Astrocyte (in vitro differentiated cells and primary cell): Measurements from ENCODE around the gene KRI1. TPM values are rescaled to one million over a fixed set of nuclear protein-coding genes. Genes with fewer than 3 reads are reported as not detected.

Experiments
- DNase-seq: peaks from one replicate; pipeline ENCODE4 v3.0.0-alpha.2; 2010; ENCODE audit warnings: low read depth
- FAIRE-seq: peaks from 2 replicates; lab custom pipeline; 2011; peaks lifted over from hg19 to GRCh38; lab: Jason Lieb, UNC
- H2AFZ ChIP-seq: 2 replicates; pipeline ENCODE4 v1.6.0; 2012; ENCODE audit warnings: low read depth, low read length, inconsistent platforms
- H3K27ac ChIP-seq: 2 replicates; pipeline ENCODE4 v1.5.1; 2011; ENCODE audit warnings: low read depth, low read length, inconsistent platforms
- H3K27me3 ChIP-seq: 2 replicates; pipeline ENCODE4 v1.6.0; 2011; ENCODE audit warnings: low read length, inconsistent platforms; ENCODE audit not compliant: insufficient read depth
- H3K36me3 ChIP-seq: 2 replicates; pipeline ENCODE4 v1.5.1; 2011; ENCODE audit warnings: low read length, inconsistent platforms; ENCODE audit not compliant: insufficient read depth
- H3K4me1 ChIP-seq: 2 replicates; pipeline ENCODE4 v1.5.1; 2011; ENCODE audit warnings: low read length, inconsistent platforms; ENCODE audit not compliant: insufficient read depth
- H3K4me2 ChIP-seq: 2 replicates; pipeline ENCODE4 v1.6.0; 2012; ENCODE audit warnings: low read length, inconsistent platforms
- H3K4me3 ChIP-seq: 2 replicates; pipeline ENCODE4 v1.5.1; 2011; ENCODE audit warnings: low read depth, mild to moderate bottlenecking, low read length, inconsistent platforms; ENCODE audit not compliant: insufficient read depth
- H3K79me2 ChIP-seq: 2 replicates; pipeline ENCODE4 v1.6.0; 2012; ENCODE audit warnings: mild to moderate bottlenecking, low read length, inconsistent platforms; ENCODE audit not compliant: insufficient read depth
- H3K9ac ChIP-seq: 2 replicates; pipeline ENCODE4 v1.6.0; 2012; ENCODE audit warnings: mild to moderate bottlenecking, low read length, inconsistent platforms
- H3K9me3 ChIP-seq: 2 replicates; pipeline ENCODE4 v1.5.1; 2012; ENCODE audit warnings: low read depth, mild to moderate bottlenecking, low read length, inconsistent platforms; ENCODE audit not compliant: insufficient read depth
- H4K20me1 ChIP-seq: 2 replicates; pipeline ENCODE4 v1.6.0; 2012; ENCODE audit warnings: low read length, inconsistent platforms; ENCODE audit not compliant: insufficient read depth
- H3K27ac Mint-ChIP-seq: one replicate; pipeline ENCODE4 v1.8.0; 2021; ENCODE audit warnings: mild to moderate bottlenecking, mixed read lengths; ENCODE audit not compliant: unreplicated experiment
- H3K27me3 Mint-ChIP-seq: one replicate; pipeline ENCODE4 v1.8.0; 2021; ENCODE audit warnings: low read depth, mixed read lengths; ENCODE audit not compliant: unreplicated experiment
- H3K36me3 Mint-ChIP-seq: one replicate; pipeline ENCODE4 v1.8.0; 2021; ENCODE audit warnings: low read depth, mixed read lengths; ENCODE audit not compliant: unreplicated experiment
- H3K4me1 Mint-ChIP-seq: one replicate; pipeline ENCODE4 v1.8.0; 2021; ENCODE audit warnings: low read depth, mixed read lengths; ENCODE audit not compliant: unreplicated experiment
- H3K4me3 Mint-ChIP-seq: one replicate; pipeline ENCODE4 v1.8.0; 2021; ENCODE audit warnings: mild to moderate bottlenecking, moderate library complexity, mixed read lengths; ENCODE audit not compliant: unreplicated experiment
- H3K9me3 Mint-ChIP-seq: one replicate; pipeline ENCODE4 v1.8.0; 2021; ENCODE audit warnings: mild to moderate bottlenecking, mixed read lengths; ENCODE audit not compliant: unreplicated experiment
- CTCF ChIP-seq: IDR thresholded peaks from 2 replicates; pipeline ENCODE4 v1.5.1; 2011; ENCODE audit warnings: low read depth, mild to moderate bottlenecking, inconsistent platforms, low read length, moderate library complexity; ENCODE audit not compliant: insufficient read depth
- EZH2 ChIP-seq: IDR thresholded peaks from 2 replicates; pipeline ENCODE4 v1.6.1; 2012; ENCODE audit warnings: mild to moderate bottlenecking, low read length, inconsistent platforms; ENCODE audit not compliant: insufficient read depth
- total RNA-seq: library from RNA; stranded (reverse); gene quantifications from 2 replicates; pipeline ENCODE4 v1.2.1, GENCODE V29; 2021

KRI1 gene
- total RNA-seq, 1 donor from 2014 or later = 14.1 TPM

GRCh38 chr19:10518444-10519361 is 47.1 kb downstream of the KRI1 start:
- peaks cover 45% of the 10 kb centered on the region for H3K27me3 Mint-ChIP-seq

GRCh38 chr19:10517760-10518443 is 47.9 kb downstream of the KRI1 start:
- peaks cover 4% of the 10 kb centered on the region for H3K36me3 Mint-ChIP-seq
- no peaks in the 10 kb centered on the region for H4K20me1 ChIP-seq
- DNase-seq = no peak
- peak overlapping the region; percentile 18 for H3K27ac Mint-ChIP-seq
- no peaks in the 10 kb centered on the region for H3K79me2 ChIP-seq
- peaks cover 49% of the 10 kb centered on the region for H3K27me3 Mint-ChIP-seq
- H3K9ac ChIP-seq = no peak overlapping the region
- no peaks in the 10 kb centered on the region for H3K36me3 ChIP-seq
- peaks cover 3% of the 10 kb centered on the region for H3K9me3 Mint-ChIP-seq
- H3K4me2 ChIP-seq = peak overlapping the region; percentile 79
- H3K4me3 ChIP-seq = peak overlapping the region; percentile 33
- no peak for TF ChIP-seq EZH2
- no peak for TF ChIP-seq CTCF
- no peaks in the 10 kb centered on the region for H3K9me3 ChIP-seq
- no peak for FAIRE-seq
- peaks cover 8% of the 10 kb centered on the region for H3K4me1 Mint-ChIP-seq
- H3K27ac ChIP-seq = no peak overlapping the region
- H3K4me1 ChIP-seq = peaks cover 4% of the 10 kb centered on the region
- H2AFZ ChIP-seq = peak overlapping the region; percentile 64
- peaks cover 63% of the 10 kb centered on the region for H3K27me3 ChIP-seq
- peak overlapping the region; percentile 76 for H3K4me3 Mint-ChIP-seq

More at GRCh38 chr19:10518444-10519361, 47.1 kb downstream of the KRI1 start:
- Histone ChIP-seq H3K79me2 (no peaks in the 10 kb centered on the region), H3K4me3 (no peak overlapping the region), H3K27ac (no peak overlapping the region), H3K4me1 (peaks cover 4% of the 10 kb centered on the region), H4K20me1 (no peaks in the 10 kb centered on the region), H3K27me3 (peaks cover 55% of the 10 kb centered on the region), H3K4me2 (peak overlapping the region; percentile 79), H2AFZ (peak overlapping the region; percentile 43), H3K36me3 (no peaks in the 10 kb centered on the region), H3K9ac (no peak overlapping the region), H3K9me3 (no peaks in the 10 kb centered on the region)
- H3K36me3 Mint-ChIP-seq = no peaks in the 10 kb centered on the region
- TF ChIP-seq EZH2 (no peak), CTCF (no peak)
- no peaks in the 10 kb centered on the region for H3K9me3 Mint-ChIP-seq
- H3K4me3 Mint-ChIP-seq = peak overlapping the region; percentile 76
- no peak overlapping the region for H3K27ac Mint-ChIP-seq
- FAIRE-seq (no peak), DNase-seq (no peak)
- peaks cover 8% of the 10 kb centered on the region for H3K4me1 Mint-ChIP-seq
